Left lobe of liver (tissue), 2 donors: Measurements from ENCODE around the gene KCNK16. TPM values are rescaled to one million over a fixed set of nuclear protein-coding genes. Genes with fewer than 3 reads are reported as not detected.
"Not testable (repeated sequence)": the region's sequence is repeated elsewhere in the genome, so short reads cannot be mapped to it uniquely, and the experiment has no call there.

Experiments used
- ATAC-seq: fragments of 200-7000 bp; cut with Tn5 transposase; one replicate; pipeline ENCODE4 v1.9.1; 2020; ENCODE audit warnings: mild to moderate bottlenecking, moderate library complexity
- DNase-seq: peaks from one replicate; pipeline ENCODE4 v3.0.0-alpha.2; 2020; ENCODE audit warnings: low spot score
- total RNA-seq: library from RNA; stranded (reverse); gene quantifications from one replicate; pipeline ENCODE4 v1.2.1, GENCODE V29; 2021
- donor health status: DM: no; HTN: no; CAD: no; lungs with moderate emphysema.
- donor health status: DM: no; HTN: yes; CAD: no.

Gene KCNK16
- total RNA-seq, 1 donor from 2014 or later, result not detected

DNA sequence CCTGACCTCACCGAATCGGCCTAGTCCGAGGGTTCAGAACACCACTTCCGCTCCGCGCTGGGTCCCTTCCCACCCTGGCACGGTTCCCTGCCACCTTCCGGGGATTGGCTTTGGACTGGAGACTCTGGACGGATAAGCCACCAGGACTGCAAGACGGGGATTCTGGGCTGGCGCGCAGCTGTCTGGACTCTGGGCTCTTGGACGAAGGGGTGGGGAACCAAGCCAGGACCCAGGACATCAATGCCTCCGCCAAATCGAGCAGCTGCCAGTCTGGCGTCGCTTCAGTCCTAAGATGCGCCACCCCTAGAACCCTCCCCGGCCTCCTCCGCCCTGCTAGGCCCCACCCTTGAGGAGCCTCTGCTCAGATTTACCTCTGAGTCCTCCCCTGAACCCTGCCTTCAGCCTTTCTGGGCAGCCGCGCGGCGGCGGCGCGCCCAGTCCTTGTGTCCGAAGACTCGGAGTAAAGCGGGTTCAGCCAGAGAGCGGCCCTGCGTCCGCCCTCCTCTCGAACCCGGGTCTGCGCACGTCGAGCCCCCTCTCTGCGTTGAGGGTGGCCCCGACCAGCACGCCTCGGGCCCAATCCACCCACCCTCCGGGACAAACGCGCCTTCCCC is 9.5 kb downstream of the KCNK16 start:
- DNase-seq, result peak; percentile 86
- ATAC-seq, result peak; percentile 78

DNA sequence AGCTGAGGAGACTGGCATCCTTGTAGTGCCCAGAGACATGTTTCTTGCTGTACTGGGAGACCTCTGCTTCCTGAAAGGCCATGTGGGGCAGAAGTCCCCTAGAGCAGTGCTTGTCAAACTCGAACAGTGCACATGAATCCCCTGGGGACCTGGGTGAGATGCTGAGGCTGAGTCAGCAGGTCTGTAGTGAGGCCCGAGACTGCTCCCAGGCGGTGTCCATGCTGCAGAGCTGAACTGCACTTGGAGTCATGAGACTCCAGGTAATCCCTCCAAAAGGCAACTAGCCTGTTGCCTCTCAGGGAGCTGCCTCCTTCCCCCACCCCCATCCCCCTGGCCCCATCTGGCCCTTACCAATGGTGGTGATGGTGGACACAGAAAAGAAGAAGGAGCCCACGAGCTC is 12.0 kb downstream of the KCNK16 start:
- no peak for DNase-seq
- no peak for ATAC-seq

DNA sequence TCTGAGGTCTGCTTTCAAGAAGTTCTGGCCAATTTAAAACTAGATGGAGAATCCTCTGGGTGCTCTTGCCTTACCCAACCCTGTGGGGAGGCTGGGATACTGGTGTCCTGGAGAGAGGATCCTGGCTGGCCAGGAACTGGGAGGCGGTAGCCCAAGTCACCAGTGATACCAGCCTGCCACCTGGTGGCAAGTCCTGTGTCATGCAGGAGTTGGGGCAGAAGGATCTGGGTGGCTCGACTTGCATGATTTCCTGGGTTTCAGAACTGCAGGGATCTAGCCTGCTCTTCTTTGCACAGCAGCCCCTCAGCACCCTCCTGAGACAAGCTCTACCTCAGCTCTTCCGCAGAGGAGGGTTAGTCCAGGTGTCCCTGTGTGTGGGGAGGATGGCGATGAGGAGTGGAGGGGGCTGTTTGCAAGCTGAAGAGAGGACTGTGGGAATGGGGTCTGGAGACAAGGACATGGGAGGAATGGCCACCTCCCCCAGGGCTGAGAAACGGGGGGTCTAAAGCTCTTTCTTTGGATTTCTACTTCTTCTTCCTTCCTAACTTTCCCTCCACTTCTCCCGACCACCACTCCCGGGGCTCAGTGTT is 12.5 kb downstream of the KCNK16 start:
- DNase-seq, result peak; percentile 81
- ATAC-seq, result peak; percentile 86

DNA sequence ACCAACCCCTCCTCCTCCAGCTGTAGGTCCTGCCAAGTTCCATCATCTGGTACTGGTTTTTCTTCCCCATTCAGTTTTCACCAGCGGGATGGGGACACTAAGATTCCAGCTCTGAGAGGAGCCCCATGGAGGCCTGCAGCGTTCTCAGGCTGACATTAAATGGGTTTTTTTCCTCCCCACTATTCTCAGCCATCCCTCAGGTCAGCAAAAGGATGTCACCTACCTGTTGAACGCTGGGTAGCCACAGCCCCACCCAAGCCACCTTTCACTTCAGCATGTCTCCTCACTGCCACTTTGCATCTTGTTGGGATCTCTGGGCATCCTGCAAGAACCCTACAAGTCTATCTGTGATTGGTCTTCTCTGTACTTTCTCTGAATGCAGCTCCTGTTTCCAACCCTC is 15.0 kb downstream of the KCNK16 start:
- ATAC-seq (no peak), DNase-seq (no peak)

DNA sequence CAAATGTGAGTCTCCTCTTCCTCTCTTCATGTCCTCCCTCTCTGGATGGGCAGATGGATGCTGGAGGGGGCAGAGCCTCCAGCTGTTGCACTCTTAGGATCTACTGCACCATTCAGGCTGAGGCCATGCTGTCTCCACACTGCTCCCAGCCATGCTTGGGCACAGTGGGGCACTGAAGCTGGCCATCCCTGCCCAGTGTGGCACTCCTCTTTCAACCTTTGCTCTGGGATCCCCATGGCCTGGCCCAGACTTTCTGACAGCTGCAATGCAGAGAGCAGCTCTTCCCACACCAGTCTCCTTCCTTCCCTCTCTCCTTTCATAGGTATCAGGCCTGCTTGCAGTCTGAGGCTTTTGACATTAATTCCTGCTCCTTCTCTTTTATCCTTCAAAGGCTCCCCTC is 17.6 kb downstream of the KCNK16 start:
- DNase-seq, result no peak
- peak; percentile 6 for ATAC-seq

DNA sequence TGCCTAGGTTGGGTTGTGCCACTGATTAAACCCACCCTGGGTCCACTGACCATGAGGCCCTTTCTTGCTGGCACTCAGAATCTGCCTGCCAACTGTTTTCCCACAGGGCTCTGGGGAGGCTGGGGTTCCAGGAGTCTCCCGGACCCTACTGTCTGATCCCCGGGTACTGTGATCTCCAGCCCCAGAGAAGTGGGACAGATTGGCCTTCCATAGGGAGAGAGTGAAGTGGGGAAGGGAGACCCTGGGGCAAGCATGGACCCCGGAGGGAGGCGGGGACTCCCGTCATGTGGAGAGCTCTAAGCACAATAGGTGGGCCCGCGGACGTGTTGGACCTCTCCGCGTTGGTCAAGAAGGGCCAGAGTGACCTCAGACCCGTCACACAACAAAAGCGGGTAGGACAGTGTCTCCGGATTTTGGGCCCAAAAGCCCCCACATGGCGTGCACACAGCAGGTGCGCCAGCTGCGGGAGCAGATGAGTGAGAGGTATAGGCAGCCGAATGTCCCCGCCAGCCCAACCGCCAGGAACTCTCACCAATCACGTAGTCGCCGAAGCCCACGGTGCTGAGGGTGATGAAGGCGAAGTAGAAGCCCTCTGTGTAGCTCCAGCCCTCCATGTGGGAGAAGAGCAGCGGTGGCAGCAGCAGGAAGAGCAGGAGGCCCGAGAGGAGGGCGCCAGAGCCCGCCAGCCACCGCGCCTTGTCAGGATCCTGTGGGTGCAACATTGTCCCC is 18.9 kb downstream of the KCNK16 start:
- DNase-seq, result no peak

DNA sequence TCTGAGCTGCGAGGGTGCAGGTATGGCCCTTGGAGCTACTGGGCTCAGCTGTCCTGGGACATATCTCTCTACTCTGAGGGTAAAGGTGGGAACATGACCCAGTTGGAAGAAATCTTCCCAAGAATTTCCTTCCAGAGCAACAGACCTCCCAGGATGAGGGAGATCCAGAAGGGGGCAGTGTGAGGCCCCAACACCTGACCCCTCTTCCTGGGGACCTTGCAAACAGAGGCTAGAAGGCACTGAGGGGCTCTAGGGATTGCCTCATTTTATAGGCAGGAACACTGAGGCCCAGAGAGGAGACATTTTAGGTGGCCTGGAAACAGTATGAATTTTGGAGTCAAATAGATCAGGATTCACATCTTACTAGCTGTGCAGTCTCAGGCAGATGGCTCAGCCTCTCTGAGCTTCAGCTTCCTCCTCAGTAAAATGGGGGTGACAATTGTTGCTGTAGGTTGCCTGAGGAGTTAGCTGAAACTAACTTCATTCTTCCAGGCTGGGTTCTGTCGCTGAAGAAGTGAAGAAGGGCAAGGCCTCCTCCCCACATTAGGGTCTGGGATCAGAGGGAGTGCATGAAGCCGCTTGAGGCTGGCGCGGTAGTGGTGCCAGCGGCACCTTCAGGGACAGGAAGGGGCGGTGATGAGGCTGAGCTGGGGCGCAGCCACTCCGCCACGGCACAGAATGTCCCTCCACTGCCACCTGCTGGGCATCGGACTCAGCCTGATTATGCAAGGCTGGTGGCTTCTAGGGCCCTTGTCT is 19.7 kb downstream of the KCNK16 start:
- DNase-seq (peak; percentile 88), ATAC-seq (peak; percentile 94)

More for the DNA sequence above, 18.9 kb downstream of the KCNK16 start:
- peak; percentile 11 for ATAC-seq

DNA sequence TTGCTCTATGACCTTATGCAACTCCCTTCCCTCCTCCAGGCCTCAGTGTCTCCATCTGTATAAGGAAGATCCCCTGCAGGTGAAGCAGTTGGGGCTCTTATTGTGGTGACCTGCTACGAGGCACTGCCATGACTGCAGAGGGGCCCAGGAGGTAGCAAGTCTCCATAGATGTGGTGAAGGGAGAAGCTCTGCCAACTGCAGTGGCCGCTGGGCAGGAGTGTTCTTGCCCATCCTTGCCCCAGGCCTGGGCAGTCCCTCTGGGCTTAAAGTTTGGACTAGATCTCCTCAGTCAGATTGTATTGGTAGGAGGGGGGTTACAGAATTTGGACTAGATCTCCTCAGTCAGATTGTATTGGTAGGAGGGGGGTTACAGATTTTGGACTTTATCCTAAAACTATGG is 20.5 kb downstream of the KCNK16 start:
- DNase-seq, result no peak
- ATAC-seq, result no peak

DNA sequence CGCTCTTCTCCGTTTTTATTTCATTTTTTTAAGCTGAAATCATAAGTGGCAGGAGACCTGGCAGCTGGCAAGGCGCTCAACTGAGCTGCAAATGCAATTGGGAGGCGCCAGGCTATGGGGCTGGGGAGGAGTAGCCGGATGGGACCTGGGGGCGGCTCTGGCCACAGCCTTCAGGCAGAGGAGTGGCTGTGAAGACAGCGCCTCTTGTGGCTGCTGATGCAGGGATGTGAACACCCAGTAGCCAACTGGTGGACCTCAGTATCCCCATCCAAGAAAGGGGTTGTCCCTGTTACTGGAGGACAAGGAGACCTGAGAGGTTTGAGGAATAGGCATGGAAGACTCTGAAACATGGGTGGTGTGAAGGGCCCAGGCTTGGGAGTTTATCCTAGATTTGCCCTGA is 20.9 kb downstream of the KCNK16 start:
- ATAC-seq, result no peak
- DNase-seq, result no peak

DNA sequence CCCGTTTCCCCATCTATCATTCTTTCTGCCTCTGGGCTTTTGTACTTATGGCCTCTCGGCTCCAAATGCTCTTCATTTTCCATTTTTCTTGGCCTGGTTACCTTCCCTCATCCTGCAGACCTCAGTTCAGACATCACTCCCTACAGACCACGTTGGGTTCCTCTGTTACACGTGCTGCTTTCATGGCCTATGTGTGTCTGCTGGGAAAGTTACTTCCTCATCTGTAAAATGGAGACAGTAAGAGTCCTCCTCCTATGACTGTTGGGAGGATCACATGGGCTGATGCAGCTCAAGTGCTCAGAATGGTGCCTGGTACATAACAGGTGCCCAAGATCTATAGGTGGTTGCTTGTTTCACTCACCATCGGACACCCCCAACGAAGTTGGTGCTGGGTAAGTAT is 21.8 kb downstream of the KCNK16 start:
- DNase-seq, result no peak
- no peak for ATAC-seq

DNA sequence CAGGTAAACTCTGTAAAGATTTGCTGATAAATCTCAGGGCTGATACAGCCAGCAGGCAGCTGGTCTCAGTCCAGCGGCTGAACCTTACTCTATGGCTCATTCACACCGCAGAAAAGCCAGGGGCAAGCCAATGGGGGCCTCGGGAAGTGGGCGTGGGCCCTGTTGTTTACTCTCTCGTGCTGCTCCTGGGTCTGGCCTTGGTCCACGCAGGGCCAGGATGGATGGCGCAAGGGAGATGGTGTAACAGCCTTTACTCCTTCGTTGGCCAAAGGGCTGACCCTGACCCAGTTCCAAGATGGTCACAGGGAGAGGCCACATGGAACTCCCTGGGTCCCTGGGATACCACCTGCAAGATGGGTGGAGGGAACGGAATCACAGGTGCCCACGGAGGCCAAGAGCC is 24.4 kb downstream of the KCNK16 start:
- peak; percentile 97 for DNase-seq
- ATAC-seq, result peak; percentile 78

DNA sequence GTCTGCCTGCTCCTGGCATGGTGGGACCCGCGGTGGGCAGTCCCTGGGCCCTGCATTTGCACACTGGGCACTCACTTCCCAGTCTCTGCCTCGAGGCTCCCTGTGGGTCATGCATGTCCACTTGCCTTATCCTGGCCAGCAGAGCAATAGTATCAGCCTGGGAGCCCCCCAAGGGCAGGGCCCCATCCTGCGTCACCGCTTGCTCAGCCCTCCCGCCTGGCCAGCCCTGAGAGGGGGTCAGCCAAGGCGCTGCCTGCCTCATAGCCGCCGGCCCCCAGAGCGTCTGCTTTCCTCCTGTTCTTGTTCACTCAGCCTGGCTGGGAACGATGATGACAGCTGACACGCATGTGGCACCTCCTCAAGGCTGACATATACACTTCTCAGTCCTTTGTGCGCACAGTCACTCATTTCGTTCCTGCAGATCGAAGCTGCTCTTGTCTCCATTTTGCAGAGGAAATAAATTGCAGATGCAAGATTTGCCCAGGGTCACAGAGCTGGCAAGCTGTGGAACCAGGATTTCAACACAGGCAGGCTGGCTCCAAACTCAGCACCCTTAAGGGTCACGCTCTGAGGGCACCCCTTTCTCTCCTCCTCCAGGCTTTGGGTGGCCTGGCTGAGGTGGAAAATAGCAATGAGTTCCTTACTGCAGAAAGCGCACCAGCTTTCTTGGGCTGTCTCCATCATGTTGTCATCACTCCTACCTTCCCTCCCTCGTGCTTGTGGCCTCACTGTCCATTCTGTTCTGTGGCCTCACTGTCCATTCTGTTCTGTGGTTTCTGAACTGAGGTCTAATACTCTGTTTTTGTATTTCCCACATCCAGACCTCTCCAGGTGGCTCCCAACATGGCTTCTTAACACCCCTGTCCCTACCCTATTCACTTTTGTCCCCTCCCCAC is 25.5 kb downstream of the KCNK16 start:
- ATAC-seq, result peak; percentile 67

DNA sequence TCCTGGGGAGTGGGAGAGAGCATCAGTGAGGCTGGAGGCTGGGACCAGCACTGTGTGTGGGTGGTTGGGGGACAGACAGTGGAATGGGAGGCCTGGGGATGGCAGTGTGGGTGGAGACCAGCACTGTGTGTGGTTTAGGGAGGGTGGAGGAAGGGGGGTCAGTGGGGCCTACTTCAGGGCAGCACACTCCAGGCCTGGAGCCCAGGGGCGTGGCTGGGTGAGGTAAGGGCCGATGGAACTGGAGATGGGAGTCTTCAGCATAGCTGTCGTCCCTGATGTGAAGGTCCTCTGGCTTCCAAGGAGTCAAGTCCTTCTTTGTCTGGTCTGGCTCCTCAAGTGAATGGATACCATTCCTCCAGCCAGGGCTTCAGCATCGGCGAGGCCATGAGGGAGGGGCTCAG is 26.9 kb downstream of the KCNK16 start:
- ATAC-seq (no peak), DNase-seq (no peak)

More for the DNA sequence above, 25.5 kb downstream of the KCNK16 start:
- DNase-seq, result peak; percentile 82

DNA sequence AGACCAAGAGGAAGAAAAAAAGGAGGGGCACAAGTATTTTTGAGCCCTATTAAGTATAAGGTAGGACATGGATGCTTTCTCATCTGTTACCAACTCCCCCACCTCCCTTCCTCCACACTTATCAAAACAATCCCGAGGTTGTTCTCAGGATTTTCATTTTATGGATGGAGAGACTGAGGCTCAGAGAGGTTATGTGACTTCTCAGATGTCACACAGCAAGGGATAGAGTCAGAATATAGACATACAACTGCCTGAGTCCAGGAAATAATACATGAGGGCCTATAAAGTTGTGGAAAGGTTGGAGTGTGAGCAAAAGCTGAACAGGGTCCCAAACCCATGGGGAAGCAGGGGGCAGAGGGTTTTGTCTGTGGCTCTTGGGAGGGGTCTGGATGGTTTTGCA is 27.6 kb downstream of the KCNK16 start:
- DNase-seq (no peak), ATAC-seq (no peak)

DNA sequence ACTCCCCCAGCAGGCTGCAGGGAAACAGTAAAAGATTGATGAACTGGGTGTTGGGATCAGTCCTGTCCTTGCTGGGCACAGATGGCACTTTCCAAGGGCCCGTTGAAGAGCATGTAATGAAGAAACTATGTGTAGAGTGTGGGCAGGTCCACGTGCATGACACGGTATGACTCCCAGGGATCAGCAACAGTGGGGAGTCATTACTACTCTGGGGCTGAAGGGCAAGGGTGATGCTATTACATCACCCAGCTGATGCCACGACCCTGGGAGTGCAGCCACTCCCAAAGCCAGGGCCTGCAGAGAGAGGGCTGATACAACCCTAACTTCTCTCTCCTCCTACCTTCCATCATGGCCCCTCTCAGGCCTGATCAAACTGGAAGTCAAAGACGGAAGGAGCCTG is 28.4 kb downstream of the KCNK16 start:
- ATAC-seq (peak; percentile 33), DNase-seq (peak; percentile 67)

DNA sequence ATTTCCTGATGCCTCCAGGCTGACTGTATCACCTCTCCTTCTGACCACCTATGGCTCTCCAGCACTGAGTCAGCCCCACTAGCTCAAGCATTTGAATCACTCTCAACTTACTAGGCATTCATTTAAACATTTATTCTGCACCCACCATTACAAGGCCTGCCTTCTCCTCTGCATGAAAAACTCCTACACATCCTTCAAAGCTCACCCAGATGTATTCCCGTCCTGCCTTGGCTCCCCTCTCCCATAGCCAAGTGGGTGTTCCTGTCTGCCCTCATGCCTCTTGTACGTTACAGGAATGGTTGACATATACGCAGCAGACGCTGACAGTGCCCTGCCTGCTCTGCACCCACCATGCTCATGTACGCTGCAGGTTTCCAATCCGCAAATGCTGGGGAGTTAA is 29.9 kb downstream of the KCNK16 start:
- DNase-seq (no peak), ATAC-seq (no peak)

DNA sequence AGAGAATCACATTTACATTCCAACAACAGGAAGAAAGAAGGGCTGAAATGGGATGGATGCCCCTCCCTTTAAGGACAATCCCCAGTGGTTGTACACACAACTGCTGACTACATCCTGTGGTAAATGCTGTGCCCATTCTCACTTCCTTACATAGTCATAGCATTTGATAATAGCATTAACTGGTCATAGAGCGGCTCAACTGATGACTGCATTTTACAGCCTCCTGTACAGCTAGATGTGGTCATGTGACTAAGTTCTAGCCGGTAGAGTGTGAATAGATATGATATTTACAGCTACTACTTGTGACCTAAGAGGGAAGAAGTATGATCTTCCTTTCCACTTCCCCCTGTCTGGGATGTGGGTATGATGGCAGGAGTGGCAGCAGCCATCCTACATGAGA is 33.0 kb downstream of the KCNK16 start:
- no peak for ATAC-seq
- DNase-seq, result no peak

DNA sequence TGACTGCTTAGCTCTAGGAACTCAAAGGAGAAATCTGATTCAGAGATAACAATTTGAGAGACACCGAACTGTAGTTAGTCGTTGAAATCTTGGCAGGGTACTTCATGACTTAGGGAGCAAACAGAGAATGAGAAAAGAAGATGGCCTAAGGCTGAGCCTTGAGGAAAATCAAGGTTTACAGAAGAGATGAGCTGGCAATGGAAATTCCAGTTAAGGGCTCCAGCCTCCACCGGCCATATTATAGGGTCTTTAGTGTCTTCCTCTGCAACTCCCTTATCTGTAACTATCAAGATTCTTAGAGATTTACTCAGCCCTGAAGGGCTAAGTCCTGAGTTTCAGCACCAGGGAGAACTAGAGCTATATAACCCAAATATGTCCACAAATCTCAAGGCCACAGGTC is 34.9 kb downstream of the KCNK16 start:
- ATAC-seq (no peak), DNase-seq (no peak)

DNA sequence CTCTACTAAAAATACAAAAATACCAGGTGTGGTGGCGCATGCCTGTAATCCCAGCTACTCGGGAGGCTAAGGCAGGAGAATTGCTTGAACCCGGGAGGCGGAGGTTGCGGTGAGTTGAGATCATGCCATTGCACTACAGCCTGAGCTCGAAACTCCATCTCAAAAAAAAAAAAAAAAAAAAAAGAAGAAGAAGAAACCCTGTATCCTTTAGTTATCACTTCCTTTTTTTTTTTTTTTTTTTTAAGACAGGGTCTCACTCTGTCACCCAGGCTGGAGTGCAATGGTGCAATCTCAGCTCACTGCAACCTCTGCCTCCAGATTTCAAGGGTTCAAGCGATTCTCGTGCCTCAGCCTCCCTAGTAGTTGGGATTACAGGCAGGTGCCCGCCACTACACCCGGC is 35.9 kb downstream of the KCNK16 start:
- ATAC-seq, DNase-seq: not testable (repeated sequence)

DNA sequence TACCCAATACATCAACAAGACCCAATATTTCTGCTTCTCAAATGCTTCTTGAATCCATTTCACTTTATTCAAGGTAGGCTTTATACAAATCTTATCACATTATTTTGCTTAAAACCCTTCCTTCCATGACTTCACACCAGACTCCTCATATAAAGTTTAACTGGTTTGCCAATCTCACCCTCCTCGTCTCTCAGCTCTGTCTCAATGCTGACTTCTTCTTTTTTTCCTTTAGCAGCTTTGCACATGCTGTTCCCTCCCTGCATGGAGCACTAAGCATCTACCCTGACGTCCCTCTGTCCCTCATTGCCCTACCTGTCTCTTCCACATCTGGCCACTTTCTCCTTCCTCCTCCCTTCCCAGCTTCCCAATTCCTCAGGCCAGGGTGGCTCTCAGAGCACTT is 39.7 kb downstream of the KCNK16 start:
- no peak for ATAC-seq
- no peak for DNase-seq
